NCI-H69 (cell line): ENCODE results near the gene PSMD14.

Source experiments
- DNase-seq: peaks from one replicate; lab custom pipeline; 2025; lab: John Stamatoyannopoulos, UW

PSMD14 gene

DNA sequence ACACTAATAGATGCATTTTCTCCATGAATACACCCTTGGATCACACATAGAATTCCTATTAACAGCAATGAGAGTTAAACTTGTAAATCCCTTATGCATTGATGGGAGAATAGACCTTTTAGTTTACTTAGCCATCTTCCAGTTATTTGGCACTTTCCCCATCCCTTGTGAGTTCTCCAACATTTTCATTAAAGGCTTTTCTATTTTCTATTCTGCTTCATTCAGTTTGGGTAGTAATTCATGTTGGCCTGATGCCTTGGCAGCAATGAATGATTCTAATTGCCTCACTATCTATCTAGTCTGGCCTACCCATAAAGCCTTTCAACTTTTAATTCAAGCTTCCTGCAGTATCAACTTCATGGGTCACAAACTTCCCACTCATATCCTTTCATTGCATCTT, 140.2 kb downstream of the PSMD14 start:
- no peak for DNase-seq
